Suprapubic skin (tissue), 3 donors: Measurements from ENCODE around the gene USP31.

Experiments
- EP300 ChIP-seq: sonication (generic); formaldehyde crosslinking; IDR thresholded peaks from one replicate; pipeline ENCODE4 v1.6.1; 2017; ENCODE audit warnings: antibody characterized with exemption
- POLR2A ChIP-seq, 2 donors: fragments of 450-650 bp; IDR thresholded peaks; one replicate each; pipeline ENCODE4 v1.6.1; 2017; ENCODE audit warnings: antibody characterized with exemption in 2 of 2, mild to moderate bottlenecking in 2 of 2, moderate library complexity in 2 of 2
- TF ChIP-seq, protein P1 (sequence below), 2 donors: fragments of 200-600 bp in 1 of 2; fragments of 450-650 bp in 1 of 2; sonication (generic) in 1 of 2; IDR thresholded peaks; one replicate each; pipeline ENCODE4 v1.5.1; 2016 to 2019; ENCODE audit warnings: antibody characterized with exemption in 2 of 2, mild to moderate bottlenecking in 1 of 2, moderate library complexity in 1 of 2

- TF ChIP-seq POLR2A (IDR thresholded peaks at IDR 0.05) (no peak), EP300 (no peak)
- TF ChIP-seq, protein P1, sequence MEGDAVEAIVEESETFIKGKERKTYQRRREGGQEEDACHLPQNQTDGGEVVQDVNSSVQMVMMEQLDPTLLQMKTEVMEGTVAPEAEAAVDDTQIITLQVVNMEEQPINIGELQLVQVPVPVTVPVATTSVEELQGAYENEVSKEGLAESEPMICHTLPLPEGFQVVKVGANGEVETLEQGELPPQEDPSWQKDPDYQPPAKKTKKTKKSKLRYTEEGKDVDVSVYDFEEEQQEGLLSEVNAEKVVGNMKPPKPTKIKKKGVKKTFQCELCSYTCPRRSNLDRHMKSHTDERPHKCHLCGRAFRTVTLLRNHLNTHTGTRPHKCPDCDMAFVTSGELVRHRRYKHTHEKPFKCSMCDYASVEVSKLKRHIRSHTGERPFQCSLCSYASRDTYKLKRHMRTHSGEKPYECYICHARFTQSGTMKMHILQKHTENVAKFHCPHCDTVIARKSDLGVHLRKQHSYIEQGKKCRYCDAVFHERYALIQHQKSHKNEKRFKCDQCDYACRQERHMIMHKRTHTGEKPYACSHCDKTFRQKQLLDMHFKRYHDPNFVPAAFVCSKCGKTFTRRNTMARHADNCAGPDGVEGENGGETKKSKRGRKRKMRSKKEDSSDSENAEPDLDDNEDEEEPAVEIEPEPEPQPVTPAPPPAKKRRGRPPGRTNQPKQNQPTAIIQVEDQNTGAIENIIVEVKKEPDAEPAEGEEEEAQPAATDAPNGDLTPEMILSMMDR (IDR thresholded peaks at IDR 0.05): no peak
These were observed 23.3 kb upstream of the USP31 start for GRCh38 chr16:23172583-23172982.
